NCI-H2227 (cell line): ENCODE results near the gene CD59.
"Not testable (repeated sequence)": the region's sequence is repeated elsewhere in the genome, so short reads cannot be mapped to it uniquely, and the experiment has no call there.

Experiments
- DNase-seq: peaks from one replicate; lab custom pipeline; 2025; ENCODE audit not compliant: unreplicated experiment; lab: John Stamatoyannopoulos, UW

The CD59 gene

GRCh38 chr11:33743291-33743690 is 7.1 kb upstream of the CD59 start:
- no peak for DNase-seq

GRCh38 chr11:33742249-33742851 is 6.1 kb upstream of the CD59 start:
- peak; percentile 27 for DNase-seq

- DNase-seq, result no peak
Observed at GRCh38 chr11:33741806-33742205, 5.6 kb upstream of the CD59 start.

GRCh38 chr11:33737362-33737821 is 1.2 kb upstream of the CD59 start:
- no peak for DNase-seq

- DNase-seq, result peak; percentile 51
Observed at GRCh38 chr11:33735271-33736147, 714 bp downstream of the CD59 start.

GRCh38 chr11:33734441-33735270 is 1.6 kb downstream of the CD59 start:
- peak; percentile 41 for DNase-seq

GRCh38 chr11:33733980-33734379 is 2.2 kb downstream of the CD59 start:
- no peak for DNase-seq

GRCh38 chr11:33731723-33732531 is 4.3 kb downstream of the CD59 start:
- no peak for DNase-seq

- DNase-seq, result no peak
Observed at GRCh38 chr11:33730716-33731115, 5.5 kb downstream of the CD59 start.

- DNase-seq, result not testable (repeated sequence)
Observed at GRCh38 chr11:33729072-33729664, 7.1 kb downstream of the CD59 start.

- DNase-seq, result not testable (repeated sequence)
Observed at GRCh38 chr11:33727539-33727938, 8.7 kb downstream of the CD59 start.

GRCh38 chr11:33725496-33725895 is 10.7 kb downstream of the CD59 start:
- no peak for DNase-seq

GRCh38 chr11:33724644-33725035 is 11.6 kb downstream of the CD59 start:
- no peak for DNase-seq

- no peak for DNase-seq
Observed at GRCh38 chr11:33723238-33723881, 12.9 kb downstream of the CD59 start.

GRCh38 chr11:33722590-33723234 is 13.5 kb downstream of the CD59 start:
- DNase-seq, result no peak

GRCh38 chr11:33721984-33722383 is 14.2 kb downstream of the CD59 start:
- no peak for DNase-seq

- DNase-seq, result no peak
Observed at GRCh38 chr11:33721426-33721825, 14.8 kb downstream of the CD59 start.

GRCh38 chr11:33719587-33719986 is 16.6 kb downstream of the CD59 start:
- no peak for DNase-seq

- DNase-seq, result no peak
Observed at GRCh38 chr11:33718440-33718839, 17.8 kb downstream of the CD59 start.
